HG03280 (cell line): ENCODE data around the gene APOL4.
"Not testable (repeated sequence)": the region's sequence is repeated elsewhere in the genome, so short reads cannot be mapped to it uniquely, and the experiment has no call there.

ENCODE experiments used
- ATAC-seq: cut with Tn5 transposase; IDR thresholded peaks from one replicate; pipeline ENCODE4 v1.9.1; 2021; ENCODE audit warnings: mild to moderate bottlenecking, moderate library complexity; ENCODE audit not compliant: unreplicated experiment

The APOL4 gene

DNA sequence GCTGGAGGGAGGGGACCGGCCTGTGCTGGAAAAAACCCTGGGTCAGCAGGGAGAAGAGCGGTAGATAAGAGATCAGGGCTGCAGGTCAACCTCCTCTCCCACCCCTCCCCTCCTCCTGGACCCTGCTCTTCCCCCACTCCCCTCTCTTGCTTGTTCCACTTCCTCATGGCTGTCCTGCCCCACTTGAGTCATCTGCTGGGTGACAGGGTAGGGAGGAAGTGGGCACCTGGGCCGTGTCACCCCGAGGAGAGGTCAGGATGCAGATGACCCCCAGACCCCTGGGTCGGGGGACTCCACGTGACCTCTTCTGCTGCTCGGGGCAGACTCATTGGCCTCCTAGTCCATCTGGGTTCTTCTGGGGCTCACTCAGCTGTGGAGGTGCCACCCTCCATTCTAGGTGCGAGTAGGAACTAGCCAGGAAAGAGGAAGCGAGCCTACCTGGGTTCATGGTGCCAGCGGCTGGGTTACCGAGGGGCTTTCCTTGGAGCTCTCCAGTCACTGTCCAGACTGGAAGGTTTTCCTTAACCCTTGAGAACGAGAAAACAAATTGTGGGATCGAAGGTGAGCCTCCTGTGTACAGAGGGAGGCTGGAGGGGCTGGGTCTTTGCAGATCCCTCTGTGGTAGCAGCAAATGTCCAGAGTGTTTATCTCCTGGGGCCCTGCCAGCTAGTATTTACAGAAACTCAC, 31.2 kb upstream of the APOL4 start:
- ATAC-seq, result no peak

- not testable (repeated sequence) for ATAC-seq
Observed at GRCh38 chr22:36231051-36231450, 29.4 kb upstream of the APOL4 start.

- not testable (repeated sequence) for ATAC-seq
Observed at GRCh38 chr22:36229649-36230048, 28.0 kb upstream of the APOL4 start.

DNA sequence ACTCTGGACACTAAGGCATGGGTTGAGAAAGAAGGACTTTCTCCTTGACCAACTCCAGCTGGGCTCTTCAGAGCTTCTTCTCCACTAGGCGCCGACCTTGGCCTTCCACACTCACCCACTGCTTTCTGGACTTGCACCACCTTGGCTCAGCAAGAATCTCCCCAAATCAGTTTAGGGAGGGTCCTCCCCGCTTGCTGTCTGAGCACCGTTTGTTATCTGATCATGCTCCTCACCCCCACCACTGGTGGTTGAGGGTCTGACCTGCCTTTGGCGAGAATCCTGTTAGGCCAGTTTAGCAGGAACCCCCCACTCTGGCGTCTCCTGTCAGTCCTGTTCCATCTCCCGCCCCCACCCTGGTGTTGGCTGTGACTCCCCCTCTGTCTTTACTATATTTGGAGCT, 27.3 kb upstream of the APOL4 start:
- no peak for ATAC-seq

GRCh38 chr22:36228369-36228768, 26.8 kb upstream of the APOL4 start:
- ATAC-seq, result not testable (repeated sequence)

DNA sequence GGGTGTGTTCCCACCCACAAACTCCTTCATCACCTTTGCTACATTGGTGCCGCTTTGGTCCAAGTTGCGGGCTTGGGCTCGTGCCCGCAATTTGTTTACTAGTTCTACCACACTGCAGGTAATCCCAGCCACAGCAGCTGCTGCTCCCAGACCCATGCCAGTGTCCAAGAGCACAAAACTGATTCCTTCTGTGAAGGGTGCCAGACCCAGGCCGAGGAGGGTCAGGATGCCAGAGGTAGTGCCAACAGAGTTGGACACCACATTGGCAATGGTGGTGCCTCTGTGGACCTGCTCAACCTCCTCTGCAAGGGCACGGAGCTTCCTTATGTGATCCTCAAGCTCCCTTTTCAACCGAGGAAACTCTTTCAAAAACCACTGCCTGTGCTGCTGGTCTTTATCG, 26.2 kb upstream of the APOL4 start:
- no peak for ATAC-seq

DNA sequence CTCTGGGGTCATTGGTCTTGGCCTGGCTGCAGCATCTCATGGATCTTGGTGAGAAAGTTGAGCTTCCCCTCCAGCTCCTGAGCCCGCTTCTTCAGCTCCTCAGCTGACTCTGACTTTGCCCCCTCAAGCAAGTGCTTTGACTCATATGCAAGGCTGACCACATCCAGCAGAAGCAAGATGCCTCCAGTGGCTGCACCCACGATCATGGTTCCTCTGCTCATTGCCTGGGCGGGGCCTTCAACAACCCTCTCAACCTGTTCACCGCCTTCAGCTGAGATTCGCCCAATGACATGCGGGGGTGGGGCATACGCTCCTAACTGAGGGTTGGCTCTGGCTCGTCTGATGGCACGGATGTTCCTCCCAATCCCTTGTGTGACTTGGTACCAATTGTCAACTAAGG, 25.8 kb upstream of the APOL4 start:
- ATAC-seq, result no peak

DNA sequence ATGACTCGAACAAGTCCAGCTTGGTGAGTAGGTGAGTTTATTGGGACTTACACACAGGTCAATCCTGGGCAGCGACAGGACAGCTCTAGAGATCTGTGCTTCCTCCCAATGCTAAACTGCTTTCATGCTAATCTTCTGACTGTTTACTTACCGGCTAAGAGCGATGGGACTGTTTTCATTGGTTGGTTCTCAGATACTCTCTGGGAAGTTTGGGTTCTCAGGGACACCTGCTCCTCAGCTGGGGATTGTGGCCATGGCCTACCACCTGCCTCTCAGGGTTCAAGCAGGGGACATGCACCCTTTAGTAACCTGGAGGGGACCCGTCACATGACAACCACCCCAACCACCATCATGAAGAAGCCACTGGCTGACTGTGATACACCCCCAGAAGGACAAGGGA, 24.6 kb upstream of the APOL4 start:
- no peak for ATAC-seq

DNA sequence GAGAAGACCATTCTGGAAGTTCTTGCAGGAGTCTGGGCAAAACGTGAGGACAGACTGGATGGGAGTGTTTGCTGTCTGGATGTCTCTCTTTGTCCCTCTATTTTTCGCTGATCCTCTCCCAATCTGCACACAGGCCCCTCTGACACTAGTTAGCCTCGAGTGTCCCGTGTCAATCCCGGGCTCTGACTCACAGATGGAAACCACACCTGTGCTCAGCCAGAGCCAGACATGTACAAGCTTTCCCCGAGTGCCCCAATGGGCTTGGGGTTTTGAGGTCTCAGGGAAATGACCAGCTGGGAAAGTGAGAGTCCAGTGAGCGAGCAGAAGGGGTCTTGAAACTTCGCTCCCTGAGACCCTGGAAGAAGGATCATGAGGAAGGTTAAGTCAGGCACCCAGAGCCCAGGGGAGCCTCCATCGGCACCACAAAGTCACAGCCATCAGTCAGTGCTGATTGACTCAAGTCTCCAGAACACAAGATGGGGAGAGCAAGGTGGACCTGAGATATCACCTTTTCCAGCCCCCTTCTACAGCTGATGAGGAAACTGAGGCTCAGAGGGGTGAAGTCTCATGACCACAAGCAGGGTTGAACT, 23.8 kb upstream of the APOL4 start:
- ATAC-seq, result no peak

GRCh38 chr22:36224245-36224644, 22.6 kb upstream of the APOL4 start:
- no peak for ATAC-seq

GRCh38 chr22:36223504-36223903, 21.9 kb upstream of the APOL4 start:
- no peak for ATAC-seq

GRCh38 chr22:36222887-36223450, 21.4 kb upstream of the APOL4 start:
- no peak for ATAC-seq

GRCh38 chr22:36221799-36222751, 20.5 kb upstream of the APOL4 start:
- ATAC-seq, result no peak

- ATAC-seq, result no peak
Observed at GRCh38 chr22:36220451-36220921, 18.9 kb upstream of the APOL4 start.

- no peak for ATAC-seq
Observed at GRCh38 chr22:36218648-36219193, 17.1 kb upstream of the APOL4 start.

DNA sequence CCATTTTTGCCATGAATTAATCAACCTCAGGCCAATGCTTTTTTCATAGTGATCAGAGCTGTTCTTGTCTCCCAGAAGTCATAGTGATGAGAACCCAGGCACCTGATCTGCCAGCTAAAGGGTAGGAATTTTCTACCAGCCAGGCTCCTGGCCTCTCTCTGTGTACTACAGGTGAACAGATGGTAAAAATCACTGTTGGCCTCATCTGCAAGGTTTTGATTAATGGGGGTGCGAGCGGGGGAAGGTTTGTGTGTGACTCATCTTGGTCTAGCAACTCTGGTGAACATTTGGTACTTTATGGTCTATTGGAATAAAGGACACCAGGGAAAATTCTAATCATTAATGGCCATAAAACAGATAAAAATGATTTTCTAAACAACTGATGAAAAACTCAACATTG, 14.4 kb upstream of the APOL4 start:
- ATAC-seq, result no peak

DNA sequence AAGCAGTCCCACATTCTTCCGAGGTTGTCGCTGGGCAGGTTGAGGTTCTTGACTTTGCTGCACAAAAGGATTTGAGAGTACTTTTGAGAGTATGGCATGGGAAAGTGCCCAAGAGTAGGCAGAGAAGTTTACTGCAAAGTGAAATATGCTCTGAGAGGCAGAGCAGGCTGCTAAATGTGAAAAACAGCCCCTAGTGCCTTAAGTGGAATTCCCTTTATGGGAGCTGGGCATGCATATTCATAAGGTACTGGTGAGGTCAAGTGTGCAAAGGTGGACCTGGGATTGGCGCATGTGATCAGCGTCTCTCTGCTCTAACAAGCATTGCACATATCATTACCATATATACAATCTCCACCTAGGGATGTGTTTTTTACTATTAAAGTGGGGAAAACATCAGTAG, 12.0 kb upstream of the APOL4 start:
- ATAC-seq, result no peak

GRCh38 chr22:36212901-36213300, 11.3 kb upstream of the APOL4 start:
- no peak for ATAC-seq

DNA sequence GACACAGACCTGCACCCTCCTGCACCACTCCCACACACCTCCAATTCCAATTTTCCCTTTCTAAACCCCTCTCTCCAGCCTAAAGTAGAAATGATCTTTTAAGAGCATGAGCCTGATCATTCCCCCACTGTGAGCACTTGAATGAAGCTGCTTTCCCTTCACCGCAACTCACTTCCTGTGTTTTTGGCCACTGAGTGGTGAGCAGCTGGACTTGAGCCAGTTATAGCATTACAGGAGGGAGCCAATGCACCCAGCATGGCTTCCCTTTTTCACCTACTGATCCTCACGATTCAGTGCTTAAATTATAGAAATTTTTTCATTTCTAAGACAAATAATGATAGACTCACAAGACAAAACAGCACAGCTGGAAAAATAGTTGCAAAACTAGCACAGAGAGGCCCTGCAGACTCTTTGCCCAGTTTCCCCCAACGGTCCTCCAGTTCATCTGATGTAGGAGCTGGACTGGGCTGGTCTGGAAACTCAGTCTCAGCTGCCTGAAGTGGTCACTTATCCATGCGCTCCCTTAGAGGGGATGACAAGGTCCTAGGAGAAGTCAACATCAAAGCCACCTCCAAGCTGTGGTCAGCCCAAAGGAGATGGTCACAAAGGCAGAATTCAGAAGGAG, 9.7 kb upstream of the APOL4 start:
- no peak for ATAC-seq

- ATAC-seq, result no peak
Observed at GRCh38 chr22:36210224-36210623, 8.6 kb upstream of the APOL4 start.

DNA sequence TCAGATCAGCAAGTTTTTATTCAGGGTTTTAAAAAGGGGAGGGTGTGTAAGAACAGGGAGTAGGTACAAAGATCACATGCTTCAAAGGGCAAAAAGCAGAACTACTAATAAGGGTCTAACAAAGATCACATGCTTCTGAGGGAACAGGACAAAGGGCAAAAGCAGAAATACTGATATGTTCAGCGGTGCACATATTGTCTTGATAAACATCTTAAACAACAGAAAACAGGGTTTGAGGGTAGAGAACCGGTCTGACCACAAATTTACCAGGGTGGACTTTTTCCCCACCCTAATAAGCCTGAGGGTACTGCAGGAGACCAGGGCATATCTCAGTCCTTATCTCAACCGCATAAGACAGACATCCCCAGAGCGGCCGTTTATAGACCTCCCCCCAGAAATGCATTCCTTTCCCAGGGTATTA, 7.9 kb upstream of the APOL4 start:
- not testable (repeated sequence) for ATAC-seq
